GM23248 (cell line): ENCODE results near the gene CCNJL.

Experiments
- EZH2 ChIP-seq: fragments of 200-600 bp; sonication (generic); IDR thresholded peaks from 2 replicates; pipeline ENCODE4 v1.6.1; 2018; ENCODE audit warnings: antibody characterized with exemption, mild to moderate bottlenecking; ENCODE audit not compliant: insufficient read depth, poor library complexity, severe bottlenecking
- EZH2phosphoT487 ChIP-seq: fragments of 200-600 bp; sonication (generic); IDR thresholded peaks from 2 replicates; pipeline ENCODE4 v1.6.1; 2018; ENCODE audit warnings: antibody characterized with exemption, moderate library complexity, mild to moderate bottlenecking, low read depth; ENCODE audit not compliant: insufficient read depth

- no peak for TF ChIP-seq EZH2
- TF ChIP-seq EZH2phosphoT487 = no peak
Observed at GRCh38 chr5:160227012-160227411, 85.4 kb downstream of the CCNJL start.
